ENCODE measurements around the gene CSF3. TPM values are rescaled to one million over a fixed set of nuclear protein-coding genes. Genes with fewer than 3 reads are reported as not detected.

The CSF3 gene
- total and polyA plus RNA-seq, 2 experiments from 2014 or later = 0.13 TPM; not detected in 1

- H3K9me2 ChIP-seq (ENCODE audit: insufficient read depth) = no peaks in the 10 kb centered on the region
- peak within 1 kb of the TSS; percentile 79 for H3K27ac ChIP-seq
- no peaks in the 10 kb centered on the region for H3K9me3 ChIP-seq (ENCODE audit: low read depth)
- peaks cover 12% of the 10 kb centered on the region for H3F3A ChIP-seq (ENCODE audit: insufficient read depth)
- peak within 1 kb of the TSS; percentile 98 for H3K4me3 ChIP-seq
- H3K27me3 ChIP-seq (replicated peaks; ENCODE audit: insufficient read depth) = no peaks in the 10 kb centered on the region
- in situ Hi-C loops (cut with MboI) = no loop called here
- peak within 1 kb of the TSS; percentile 96 for H2AFZ ChIP-seq
- DNase-seq = peak; percentile 100
- WGBS, 2 experiments (ENCODE audit: low coverage in 1 of 2, low lambda C conversion rate in 2 of 2, missing lambda C conversion rate in 2 of 2) = 0 to 1% methylated on average over 72 to 82 of the region's 84 CpGs
- peaks cover 12% of the 10 kb centered on the region for H3K36me3 ChIP-seq (ENCODE audit: low read depth)
- peaks cover 38% of the 10 kb centered on the region for H3K79me2 ChIP-seq (ENCODE audit: insufficient read depth)
- H3K9ac ChIP-seq = peak within 1 kb of the TSS; percentile 99
- peaks cover 36% of the 10 kb centered on the region for H3K4me1 ChIP-seq (ENCODE audit: insufficient read depth)
- H3K4me2 ChIP-seq (ENCODE audit: unreplicated experiment) = peak within 1 kb of the TSS; percentile 94
- no peaks in the 10 kb centered on the region for H4K20me1 ChIP-seq (ENCODE audit: insufficient read depth)
- TF ChIP-seq EZH2phosphoT487 (IDR thresholded peaks at IDR 0.05; ENCODE audit: insufficient read depth, low read depth) (no peak), EZH2 (IDR thresholded peaks at IDR 0.05; ENCODE audit: insufficient read depth, poor library complexity, severe bottlenecking) (no peak)
Observed at GRCh38 chr17:39980351-39981206, 34.7 kb upstream of the CSF3 start, which contains the start of gene PSMD3. PSMD3 (plus strand) TSS chr17:39980807; CDS start chr17:39980971, 164 bp downstream.

- TF ChIP-seq EZH2 (IDR thresholded peaks at IDR 0.05; ENCODE audit: insufficient read depth, poor library complexity, severe bottlenecking) = no peak
- H3K79me2 ChIP-seq (ENCODE audit: insufficient read depth) = peaks cover 45% of the 10 kb centered on the region
- no peaks in the 10 kb centered on the region for H4K20me1 ChIP-seq (ENCODE audit: insufficient read depth)
- no peaks in the 10 kb centered on the region for H3K9me2 ChIP-seq (ENCODE audit: insufficient read depth)
- no peaks in the 10 kb centered on the region for H3K9me3 ChIP-seq (ENCODE audit: low read depth)
- peak overlapping the region; percentile 99 for H3K9ac ChIP-seq
- WGBS, 2 experiments (ENCODE audit: low coverage in 1 of 2, low lambda C conversion rate in 2 of 2, missing lambda C conversion rate in 2 of 2) = 1 to 3% methylated on average over 15 of the region's 15 CpGs
- H3F3A ChIP-seq (ENCODE audit: insufficient read depth) = peaks cover 12% of the 10 kb centered on the region
- peaks cover 18% of the 10 kb centered on the region for H3K36me3 ChIP-seq (ENCODE audit: low read depth)
- peak overlapping the region; percentile 79 for H3K27ac ChIP-seq
- peak; percentile 31 for DNase-seq
- peaks cover 36% of the 10 kb centered on the region for H3K4me1 ChIP-seq (ENCODE audit: insufficient read depth)
- no peaks in the 10 kb centered on the region for H3K27me3 ChIP-seq (replicated peaks; ENCODE audit: insufficient read depth)
- H2AFZ ChIP-seq = peak overlapping the region; percentile 70
- H3K4me3 ChIP-seq = peak overlapping the region; percentile 98
- peak overlapping the region; percentile 79 for H3K4me2 ChIP-seq (ENCODE audit: unreplicated experiment)
- in situ Hi-C loops (cut with MboI) = no loop called here
Observed at GRCh38 chr17:39981207-39981741, 34.0 kb upstream of the CSF3 start.

- Histone ChIP-seq H4K20me1 (ENCODE audit: insufficient read depth) (no peaks in the 10 kb centered on the region), H3F3A (ENCODE audit: insufficient read depth) (peaks cover 12% of the 10 kb centered on the region), H3K9me3 (ENCODE audit: low read depth) (no peaks in the 10 kb centered on the region), H3K4me1 (ENCODE audit: insufficient read depth) (peaks cover 36% of the 10 kb centered on the region), H3K4me3 (peak overlapping the region; percentile 98), H3K4me2 (ENCODE audit: unreplicated experiment) (peak overlapping the region; percentile 79), H3K9ac (peak overlapping the region; percentile 99), H3K9me2 (ENCODE audit: insufficient read depth) (no peaks in the 10 kb centered on the region), H3K79me2 (ENCODE audit: insufficient read depth) (peaks cover 47% of the 10 kb centered on the region), H3K27me3 (replicated peaks; ENCODE audit: insufficient read depth) (no peaks in the 10 kb centered on the region), H2AFZ (0 out of 2 replicates have a peak overlapping the region, but pooled peaks have one; percentile 70), H3K36me3 (ENCODE audit: low read depth) (peaks cover 24% of the 10 kb centered on the region), H3K27ac (peak overlapping the region; percentile 79)
- in situ Hi-C loops (cut with MboI) = no loop called here
- 36 to 40% methylated on average over 7 of the region's 7 CpGs for WGBS, 2 experiments (ENCODE audit: low coverage in 1 of 2, low lambda C conversion rate in 2 of 2, missing lambda C conversion rate in 2 of 2)
- DNase-seq = no peak
- TF ChIP-seq EZH2phosphoT487 (IDR thresholded peaks at IDR 0.05; ENCODE audit: insufficient read depth, low read depth) (no peak), EZH2 (IDR thresholded peaks at IDR 0.05; ENCODE audit: insufficient read depth, poor library complexity, severe bottlenecking) (no peak)
Observed at GRCh38 chr17:39981766-39982375, 33.4 kb upstream of the CSF3 start.

- no peaks in the 10 kb centered on the region for H3K9me2 ChIP-seq (ENCODE audit: insufficient read depth)
- in situ Hi-C loops (cut with MboI) = no loop called here
- peaks cover 66% of the 10 kb centered on the region for H3K36me3 ChIP-seq (ENCODE audit: low read depth)
Observed at GRCh38 chr17:39988206-39988810, 26.9 kb upstream of the CSF3 start.

More at GRCh38 chr17:39988206-39988810, 26.9 kb upstream of the CSF3 start:
- H3K4me3 ChIP-seq = no peak overlapping the region
- WGBS, 2 experiments (ENCODE audit: low coverage in 1 of 2, low lambda C conversion rate in 2 of 2, missing lambda C conversion rate in 2 of 2) = 93% methylated on average over 11 of the region's 11 CpGs
- peaks cover 21% of the 10 kb centered on the region for H3K79me2 ChIP-seq (ENCODE audit: insufficient read depth)
- peaks cover 3% of the 10 kb centered on the region; the same call in 1 of the 2 replicates for H3K4me1 ChIP-seq (ENCODE audit: insufficient read depth)
- H3K9ac ChIP-seq = no peak overlapping the region
- H4K20me1 ChIP-seq (ENCODE audit: insufficient read depth) = no peaks in the 10 kb centered on the region
- no peak for DNase-seq
- H2AFZ ChIP-seq = no peak overlapping the region
- no peak overlapping the region for H3K27ac ChIP-seq
- no peaks in the 10 kb centered on the region for H3K9me3 ChIP-seq (ENCODE audit: low read depth)
- H3K4me2 ChIP-seq (ENCODE audit: unreplicated experiment) = no peak overlapping the region
- TF ChIP-seq EZH2phosphoT487 (IDR thresholded peaks at IDR 0.05; ENCODE audit: insufficient read depth, low read depth) = no peak
- H3F3A ChIP-seq (ENCODE audit: insufficient read depth) = no peaks in the 10 kb centered on the region
- H3K27me3 ChIP-seq (replicated peaks; ENCODE audit: insufficient read depth) = no peaks in the 10 kb centered on the region
